ENCODE results near the gene SIRT3. TPM values are rescaled to one million over a fixed set of nuclear protein-coding genes. Genes with fewer than 3 reads are reported as not detected.
A peak's percentile ranks its signal among the peaks of the same experiment; 100 is the strongest.

SIRT3 gene
- total and polyA plus RNA-seq, 2 donors (not counting 1 experiment from before 2014, with no cell fraction given), result 8.8 to 11.0 TPM

- Histone ChIP-seq H2AFZ (ENCODE audit: low read length) (no peak overlapping the region), H3K4me1 (ENCODE audit: control insufficient read depth, extremely low read depth, insufficient read depth, low read length) (peaks cover 10% of the 10 kb centered on the region), H3K27ac (ENCODE audit: insufficient read depth, low read length) (no peak overlapping the region), H3K79me2 (ENCODE audit: control insufficient read depth, insufficient read depth, low read length) (no peaks in the 10 kb centered on the region), H3K4me3 (replicated peaks in 1 of 4; ENCODE audit: control extremely low read depth in 1 of 4, insufficient read depth in 1 of 4, low read depth in 3 of 4, low read length in 4 of 4) (no peak overlapping the region), H3K27me3 (ENCODE audit: control insufficient read depth, insufficient read depth, low read length) (no peaks in the 10 kb centered on the region), H3K9ac (ENCODE audit: insufficient read depth, low read length) (no peak overlapping the region), H3K36me3 (ENCODE audit: control insufficient read depth, insufficient read depth, low read length) (peaks cover 1% of the 10 kb centered on the region), H3K9me3 (ENCODE audit: control insufficient read depth, insufficient read depth, low read depth, low read length) (no peaks in the 10 kb centered on the region), H4K20me1 (ENCODE audit: control insufficient read depth, extremely low read depth, insufficient read depth, low read length) (no peaks in the 10 kb centered on the region), H3K4me2 (ENCODE audit: extremely low read depth, insufficient read depth, low read length) (no peak overlapping the region)
- DNase-seq (ENCODE audit: low read depth in 2 of 2), result peak in 1 of 2 donors; percentile 52
- TF ChIP-seq EZH2 (IDR thresholded peaks at IDR 0.05; ENCODE audit: low read length, missing control alignments) (no peak), CTCF (conservative IDR thresholded peaks at IDR 0.05 in 1 of 2, IDR thresholded peaks at IDR 0.05 in 1 of 2; ENCODE audit: low read depth in 1 of 2, low read length in 2 of 2) (no peak)
Observed at GRCh38 chr11:225734-226453, 10.2 kb downstream of the SIRT3 start.

- Histone ChIP-seq H3K79me2 (ENCODE audit: control insufficient read depth, insufficient read depth, low read length) (no peaks in the 10 kb centered on the region), H4K20me1 (ENCODE audit: control insufficient read depth, extremely low read depth, insufficient read depth, low read length) (no peaks in the 10 kb centered on the region), H3K27ac (ENCODE audit: insufficient read depth, low read length) (no peak overlapping the region), H3K27me3 (ENCODE audit: control insufficient read depth, insufficient read depth, low read length) (no peaks in the 10 kb centered on the region), H2AFZ (ENCODE audit: low read length) (no peak overlapping the region), H3K4me1 (ENCODE audit: control insufficient read depth, extremely low read depth, insufficient read depth, low read length) (peaks cover 10% of the 10 kb centered on the region), H3K4me2 (ENCODE audit: extremely low read depth, insufficient read depth, low read length) (no peak overlapping the region), H3K9ac (ENCODE audit: insufficient read depth, low read length) (no peak overlapping the region), H3K9me3 (ENCODE audit: control insufficient read depth, insufficient read depth, low read depth, low read length) (no peaks in the 10 kb centered on the region), H3K4me3 (replicated peaks in 1 of 4; ENCODE audit: control extremely low read depth in 1 of 4, insufficient read depth in 1 of 4, low read depth in 3 of 4, low read length in 4 of 4) (no peak overlapping the region), H3K36me3 (ENCODE audit: control insufficient read depth, insufficient read depth, low read length) (peaks cover 1% of the 10 kb centered on the region)
- TF ChIP-seq EZH2 (IDR thresholded peaks at IDR 0.05; ENCODE audit: low read length, missing control alignments), result no peak
- no peak for TF ChIP-seq CTCF (conservative IDR thresholded peaks at IDR 0.05 in 1 of 2, IDR thresholded peaks at IDR 0.05 in 1 of 2; ENCODE audit: low read depth in 1 of 2, low read length in 2 of 2)
- DNase-seq (ENCODE audit: low read depth in 2 of 2), result no peak
Observed at GRCh38 chr11:224424-224823, 11.7 kb downstream of the SIRT3 start.

- Histone ChIP-seq H3K36me3 (ENCODE audit: control insufficient read depth, insufficient read depth, low read length) (peaks cover 1% of the 10 kb centered on the region), H3K4me1 (ENCODE audit: control insufficient read depth, extremely low read depth, insufficient read depth, low read length) (peaks cover 10% of the 10 kb centered on the region), H4K20me1 (ENCODE audit: control insufficient read depth, extremely low read depth, insufficient read depth, low read length) (no peaks in the 10 kb centered on the region), H2AFZ (ENCODE audit: low read length) (no peak overlapping the region), H3K27ac (ENCODE audit: insufficient read depth, low read length) (no peak overlapping the region), H3K9ac (ENCODE audit: insufficient read depth, low read length) (no peak overlapping the region), H3K27me3 (ENCODE audit: control insufficient read depth, insufficient read depth, low read length) (no peaks in the 10 kb centered on the region), H3K4me2 (ENCODE audit: extremely low read depth, insufficient read depth, low read length) (no peak overlapping the region), H3K9me3 (ENCODE audit: control insufficient read depth, insufficient read depth, low read depth, low read length) (no peaks in the 10 kb centered on the region), H3K79me2 (ENCODE audit: control insufficient read depth, insufficient read depth, low read length) (no peaks in the 10 kb centered on the region), H3K4me3 (replicated peaks in 1 of 4; ENCODE audit: control extremely low read depth in 1 of 4, insufficient read depth in 1 of 4, low read depth in 3 of 4, low read length in 4 of 4) (no peak overlapping the region)
- DNase-seq (ENCODE audit: low read depth in 2 of 2), result no peak
- TF ChIP-seq EZH2 (IDR thresholded peaks at IDR 0.05; ENCODE audit: low read length, missing control alignments) (no peak), CTCF (conservative IDR thresholded peaks at IDR 0.05 in 1 of 2, IDR thresholded peaks at IDR 0.05 in 1 of 2; ENCODE audit: low read depth in 1 of 2, low read length in 2 of 2) (no peak)
Observed at GRCh38 chr11:223884-224283, 12.3 kb downstream of the SIRT3 start.
